ENCODE measurements around the gene COL16A1. TPM values are rescaled to one million over a fixed set of nuclear protein-coding genes. Genes with fewer than 3 reads are reported as not detected.

Gene COL16A1
- polyA plus RNA-seq, 1 experiment, result 35.4 TPM

- Histone ChIP-seq H3K4me3 (ENCODE audit: low read depth, low read length) (peak overlapping the region; percentile 81), H3K27me3 (ENCODE audit: control insufficient read depth, insufficient read depth, low read length) (no peaks in the 10 kb centered on the region), H3K9me3 (ENCODE audit: control insufficient read depth, insufficient read depth, low read length) (no peaks in the 10 kb centered on the region; the same call in 1 of the 2 replicates), H3K27ac (ENCODE audit: low read depth, low read length) (peak overlapping the region; percentile 78)
- DNase-seq (ENCODE audit: low read depth, low spot score), result no peak
- ChIA-PET POLR2A (interaction anchor here (0.6 to 2.0 kb wide), 13 partner anchors 8 to 85 kb away, joined by 3 to 15 read pairs (median 4); no protein-coding TSS in a partner anchor), CTCF (interaction anchor here (0.5 to 3.5 kb wide), 13 partner anchors 11 to 816 kb away, joined by 3 to 41 read pairs (median 4); no protein-coding TSS in a partner anchor)
- TF ChIP-seq, protein P1, sequence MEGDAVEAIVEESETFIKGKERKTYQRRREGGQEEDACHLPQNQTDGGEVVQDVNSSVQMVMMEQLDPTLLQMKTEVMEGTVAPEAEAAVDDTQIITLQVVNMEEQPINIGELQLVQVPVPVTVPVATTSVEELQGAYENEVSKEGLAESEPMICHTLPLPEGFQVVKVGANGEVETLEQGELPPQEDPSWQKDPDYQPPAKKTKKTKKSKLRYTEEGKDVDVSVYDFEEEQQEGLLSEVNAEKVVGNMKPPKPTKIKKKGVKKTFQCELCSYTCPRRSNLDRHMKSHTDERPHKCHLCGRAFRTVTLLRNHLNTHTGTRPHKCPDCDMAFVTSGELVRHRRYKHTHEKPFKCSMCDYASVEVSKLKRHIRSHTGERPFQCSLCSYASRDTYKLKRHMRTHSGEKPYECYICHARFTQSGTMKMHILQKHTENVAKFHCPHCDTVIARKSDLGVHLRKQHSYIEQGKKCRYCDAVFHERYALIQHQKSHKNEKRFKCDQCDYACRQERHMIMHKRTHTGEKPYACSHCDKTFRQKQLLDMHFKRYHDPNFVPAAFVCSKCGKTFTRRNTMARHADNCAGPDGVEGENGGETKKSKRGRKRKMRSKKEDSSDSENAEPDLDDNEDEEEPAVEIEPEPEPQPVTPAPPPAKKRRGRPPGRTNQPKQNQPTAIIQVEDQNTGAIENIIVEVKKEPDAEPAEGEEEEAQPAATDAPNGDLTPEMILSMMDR (IDR thresholded peaks at IDR 0.05; ENCODE audit: low read depth, low read length), result no peak
Observed at GRCh38 chr1:31704271-31705079, 658 bp upstream of the COL16A1 start.

DNA sequence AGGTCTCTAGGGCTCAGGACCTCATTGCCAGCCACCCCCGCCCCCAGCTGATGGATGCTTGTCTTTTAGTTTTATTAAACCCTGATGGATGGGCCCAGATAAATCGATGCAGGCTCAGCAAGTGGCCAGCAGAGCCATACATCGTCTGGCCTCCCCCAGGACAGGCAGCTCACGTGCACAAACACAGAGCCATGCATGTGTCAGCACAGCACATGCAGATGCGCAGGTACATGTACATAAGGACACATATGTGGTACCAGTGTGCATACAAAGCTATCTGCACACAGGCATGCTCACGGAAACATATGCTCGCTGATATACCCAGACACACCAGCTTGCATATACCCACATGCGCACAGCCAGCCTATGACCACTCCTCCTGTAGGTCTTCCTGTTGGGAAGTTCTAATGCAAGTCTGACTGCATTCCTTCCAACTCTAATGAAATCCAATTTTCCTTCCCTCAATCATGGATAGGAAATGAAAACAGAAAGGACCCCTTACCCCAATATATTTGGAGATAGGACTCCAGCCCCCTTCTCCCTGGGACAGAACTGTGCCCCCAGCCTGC is 897 bp downstream of the COL16A1 start:
- ChIA-PET CTCF (interaction anchor here (0.9 to 3.5 kb wide), 6 partner anchors 12 to 86 kb away, joined by 3 to 41 read pairs (median 6); no protein-coding TSS in a partner anchor), POLR2A (interaction anchor here (1.0 to 2.0 kb wide), 8 partner anchors 9 to 311 kb away, joined by 3 to 15 read pairs (median 6); partner anchors contain the start of gene KHDRBS1)
- H3K27ac ChIP-seq (ENCODE audit: low read depth, low read length), result peak overlapping the region; percentile 93
- DNase-seq (ENCODE audit: low read depth, low spot score), result no peak
- H3K27me3 ChIP-seq (ENCODE audit: control insufficient read depth, insufficient read depth, low read length), result no peaks in the 10 kb centered on the region
- peak overlapping the region; percentile 81 for H3K4me3 ChIP-seq (ENCODE audit: low read depth, low read length)
- TF ChIP-seq, protein P1 (IDR thresholded peaks at IDR 0.05; ENCODE audit: low read depth, low read length), result no peak
- H3K9me3 ChIP-seq (ENCODE audit: control insufficient read depth, insufficient read depth, low read length), result no peaks in the 10 kb centered on the region; the same call in 1 of the 2 replicates

DNA sequence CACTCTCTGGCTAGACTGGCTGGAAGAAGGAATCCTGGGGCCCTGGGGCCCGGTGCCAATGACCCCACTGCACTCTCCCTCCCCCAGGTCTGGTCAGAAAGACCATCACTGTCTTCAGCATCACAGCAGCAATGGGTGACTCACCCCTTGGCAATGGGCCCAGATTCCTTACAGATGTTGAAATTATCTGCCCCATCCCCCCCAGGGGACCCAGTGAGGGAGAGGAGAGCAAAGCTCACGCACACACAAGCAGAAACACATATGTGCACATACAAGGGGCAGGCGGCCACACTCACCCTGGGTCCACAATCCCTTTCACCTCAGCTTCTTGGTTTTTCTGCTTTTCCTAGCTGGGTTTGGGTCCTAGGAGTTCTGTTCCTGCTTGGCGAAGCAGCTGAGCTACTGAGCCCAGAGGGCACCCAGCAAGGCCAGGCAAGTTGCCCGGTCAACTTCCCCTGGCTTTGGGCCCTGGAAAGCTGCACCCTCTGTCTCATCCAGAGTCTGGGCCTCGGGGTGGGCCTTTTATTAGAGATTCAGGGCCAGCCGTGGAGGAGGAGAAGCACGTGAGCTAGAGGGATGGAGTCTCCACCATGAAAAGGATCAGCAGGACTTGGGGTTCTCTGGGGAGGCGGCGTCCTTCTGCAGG is 2.6 kb downstream of the COL16A1 start:
- peak; percentile 94 for DNase-seq (ENCODE audit: low read depth, low spot score)
- POLR2A ChIA-PET, result interaction anchor here (0.5 to 2.5 kb wide), 5 partner anchors 10 to 62 kb away, joined by 3 to 15 read pairs (median 12); no protein-coding TSS in a partner anchor
- TF ChIP-seq, protein P1 (IDR thresholded peaks at IDR 0.05; ENCODE audit: low read depth, low read length), result no peak
- Histone ChIP-seq H3K4me3 (ENCODE audit: low read depth, low read length) (peak overlapping the region; percentile 81), H3K27me3 (ENCODE audit: control insufficient read depth, insufficient read depth, low read length) (no peaks in the 10 kb centered on the region), H3K9me3 (ENCODE audit: control insufficient read depth, insufficient read depth, low read length) (no peaks in the 10 kb centered on the region; the same call in 1 of the 2 replicates), H3K27ac (ENCODE audit: low read depth, low read length) (peak overlapping the region; percentile 93)
- CTCF ChIA-PET, result interaction anchor here (1.4 to 2.1 kb wide), 2 partner anchors 14 to 88 kb away, joined by 3 to 13 read pairs; no protein-coding TSS in a partner anchor

- Histone ChIP-seq H3K9me3 (ENCODE audit: control insufficient read depth, insufficient read depth, low read length) (no peaks in the 10 kb centered on the region; the same call in 1 of the 2 replicates), H3K27me3 (ENCODE audit: control insufficient read depth, insufficient read depth, low read length) (no peaks in the 10 kb centered on the region), H3K4me3 (ENCODE audit: low read depth, low read length) (peak overlapping the region; percentile 81), H3K27ac (ENCODE audit: low read depth, low read length) (peak overlapping the region; percentile 93)
- ChIA-PET CTCF (interaction anchor here (1.4 to 2.1 kb wide), 2 partner anchors 15 to 89 kb away, joined by 3 to 13 read pairs; no protein-coding TSS in a partner anchor), POLR2A (interaction anchor here (0.5 to 2.5 kb wide), 5 partner anchors 10 to 62 kb away, joined by 3 to 15 read pairs (median 12); no protein-coding TSS in a partner anchor)
- no peak for DNase-seq (ENCODE audit: low read depth, low spot score)
- TF ChIP-seq, protein P1 (IDR thresholded peaks at IDR 0.05; ENCODE audit: low read depth, low read length), result no peak
Observed at GRCh38 chr1:31700468-31701090, 3.2 kb downstream of the COL16A1 start.
